AG10803 (cell line): ENCODE measurements around the gene TNFSF18.

Experiments
- DNase-seq: peaks from one replicate; pipeline ENCODE4 v3.0.0; 2010; ENCODE audit warnings: low read depth
- H3K4me3 ChIP-seq: 2 replicates; pipeline ENCODE4 v1.5.1; 2011; ENCODE audit warnings: mild to moderate bottlenecking, low read length, control low read depth
- CTCF ChIP-seq: conservative IDR thresholded peaks from 2 replicates; pipeline ENCODE4 v1.5.1; 2011; ENCODE audit warnings: mild to moderate bottlenecking, low read length, control low read depth, inconsistent platforms

The TNFSF18 gene

GRCh38 chr1:173042806-173043205, 7.9 kb downstream of the TNFSF18 start:
- H3K4me3 ChIP-seq, result no peak overlapping the region
- no peak for DNase-seq
- no peak for TF ChIP-seq CTCF

- H3K4me3 ChIP-seq, result no peak overlapping the region
- no peak for DNase-seq
- no peak for TF ChIP-seq CTCF
These were observed 11.1 kb downstream of the TNFSF18 start for GRCh38 chr1:173039626-173040025.

GRCh38 chr1:173038875-173039554, 11.7 kb downstream of the TNFSF18 start:
- no peak for TF ChIP-seq CTCF
- no peak for DNase-seq
- H3K4me3 ChIP-seq, result no peak overlapping the region

- no peak overlapping the region for H3K4me3 ChIP-seq
- no peak for TF ChIP-seq CTCF
- no peak for DNase-seq
These were observed 26.2 kb downstream of the TNFSF18 start for GRCh38 chr1:173024543-173024942.

- DNase-seq, result no peak
- no peak overlapping the region for H3K4me3 ChIP-seq
- no peak for TF ChIP-seq CTCF
These were observed 27.4 kb downstream of the TNFSF18 start for GRCh38 chr1:173023343-173023742.

GRCh38 chr1:173020138-173020750, 30.5 kb downstream of the TNFSF18 start:
- no peak for DNase-seq
- no peak overlapping the region for H3K4me3 ChIP-seq
- TF ChIP-seq CTCF, result no peak

- no peak overlapping the region for H3K4me3 ChIP-seq
- no peak for TF ChIP-seq CTCF
- DNase-seq, result no peak
These were observed 32.9 kb downstream of the TNFSF18 start for GRCh38 chr1:173017792-173018191.
